Measurements from ENCODE around the gene ZBTB25. TPM values are rescaled to one million over a fixed set of nuclear protein-coding genes. Genes with fewer than 3 reads are reported as not detected.

Gene ZBTB25
- total RNA-seq, 1 experiment from 2014 or later = 19.0 TPM

DNA sequence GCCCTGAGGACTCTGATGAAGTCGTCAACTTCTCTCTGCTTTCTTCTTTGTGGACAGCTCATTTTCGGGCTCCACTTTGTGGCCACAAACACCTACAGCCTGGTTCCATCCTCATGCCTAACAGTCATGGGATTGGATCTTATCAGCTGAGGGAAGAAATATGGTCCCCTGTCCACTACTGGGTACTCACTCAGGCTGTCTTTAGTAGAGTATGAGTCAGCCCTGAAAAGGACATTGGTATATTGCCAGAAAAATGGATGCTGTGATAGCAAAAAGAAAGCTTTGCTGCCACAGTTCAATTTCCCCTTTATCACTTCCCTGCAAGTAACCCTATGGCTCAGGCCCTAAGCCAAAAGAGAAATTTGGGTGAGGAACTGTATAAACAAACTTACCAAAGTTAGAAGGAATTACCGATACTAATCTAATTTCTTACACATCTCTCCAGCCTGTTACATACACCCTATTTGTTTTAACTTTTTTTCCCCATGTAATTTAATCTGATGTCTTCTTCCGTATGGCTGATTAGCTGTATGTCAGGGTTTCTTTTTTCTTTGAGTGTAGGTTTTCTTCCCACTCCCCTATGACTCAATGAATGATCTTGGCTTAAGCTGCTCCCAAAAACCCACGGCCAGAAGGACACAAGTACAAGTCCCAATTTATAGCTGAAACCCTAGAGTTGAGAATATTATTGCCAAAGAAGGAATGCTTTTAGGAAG lies 86.4 kb downstream of the ZBTB25 start:
- Histone ChIP-seq H3K36me3 (ENCODE audit: control insufficient read depth in 1 of 2, insufficient read depth in 2 of 2, low read length in 2 of 2) (peaks cover 28 to 55% of the 10 kb centered on the region in 2 experiments), H3K9me3 (ENCODE audit: control insufficient read depth in 1 of 2, insufficient read depth in 1 of 2, low read depth in 1 of 2, low read length in 2 of 2) (no peaks in the 10 kb centered on the region), H3K4me3 (replicated peaks in 1 of 2; ENCODE audit: low read depth in 1 of 2, low read length in 2 of 2) (no peak overlapping the region), H4K20me1 (ENCODE audit: insufficient read depth) (no peaks in the 10 kb centered on the region), H3K9me2 (ENCODE audit: insufficient read depth) (no peaks in the 10 kb centered on the region), H3K4me2 (ENCODE audit: low read length) (no peak overlapping the region), H2AFZ (ENCODE audit: low read depth, low read length, poor library complexity, severe bottlenecking) (no peak overlapping the region), H3K27ac (ENCODE audit: low read depth, low read length) (no peak overlapping the region), H3K4me1 (ENCODE audit: control insufficient read depth in 1 of 2, insufficient read depth in 2 of 2, low read length in 2 of 2) (peaks cover 8 to 13% of the 10 kb centered on the region in 2 experiments), H3K9ac (ENCODE audit: low read length) (no peak overlapping the region), H3K27me3 (ENCODE audit: insufficient read depth, low read length) (no peaks in the 10 kb centered on the region), H3K79me2 (ENCODE audit: insufficient read depth, low read length) (no peaks in the 10 kb centered on the region)
- ChIA-PET RAD21 (ENCODE audit: low non-redundant PET in 1 of 2, low total read pairs in 2 of 2, uncharacterized antibody in 2 of 2, unreplicated experiment in 2 of 2) (no interaction called here), POLR2A (interaction anchor here (0.9 kb wide), 1 partner anchor 29 kb away, joined by 3 read pairs; the partner anchor contains the start of gene MTHFD1), CTCF (interaction anchor here (3.2 kb wide), 1 partner anchor 13 kb away, joined by 14 read pairs; no protein-coding TSS in a partner anchor)
- intact Hi-C loops (cut with micrococcal nuclease) = no loop called here
- DNase-seq (ENCODE audit: low read depth, low spot score) (no peak), ATAC-seq (no peak)
- TF ChIP-seq FOSL1 (IDR thresholded peaks at IDR 0.05; ENCODE audit: low read depth) (no peak), ELF1 (IDR thresholded peaks at IDR 0.05; ENCODE audit: borderline replicate concordance, low read depth) (no peak), YY1 (IDR thresholded peaks at IDR 0.05; ENCODE audit: extremely low read depth, insufficient replicate concordance, low read depth, low read length) (no peak), POLR2AphosphoS5 (IDR thresholded peaks at IDR 0.05; ENCODE audit: low read depth, low read length) (no peak), SRF (IDR thresholded peaks at IDR 0.05; ENCODE audit: low read depth) (no peak), SP1 (IDR thresholded peaks at IDR 0.05; ENCODE audit: low read depth) (no peak), SIN3A (IDR thresholded peaks at IDR 0.05; ENCODE audit: low read depth) (no peak), POLR2A (IDR thresholded peaks at IDR 0.05; ENCODE audit: borderline replicate concordance, extremely low read depth, insufficient read depth, insufficient read length) (no peak), ZNF274 (IDR thresholded peaks at IDR 0.05; ENCODE audit: low read depth, low read length) (no peak), CEBPB (IDR thresholded peaks at IDR 0.05; ENCODE audit: low read depth) (no peak), EZH2 (IDR thresholded peaks at IDR 0.05) (no peak), CBX3 (IDR thresholded peaks at IDR 0.05; ENCODE audit: low read depth) (no peak), RAD21 (IDR thresholded peaks at IDR 0.05; ENCODE audit: low read depth) (no peak), ZFX (IDR thresholded peaks at IDR 0.05) (no peak), JUND (IDR thresholded peaks at IDR 0.05) (no peak)
- TF ChIP-seq, protein P1, sequence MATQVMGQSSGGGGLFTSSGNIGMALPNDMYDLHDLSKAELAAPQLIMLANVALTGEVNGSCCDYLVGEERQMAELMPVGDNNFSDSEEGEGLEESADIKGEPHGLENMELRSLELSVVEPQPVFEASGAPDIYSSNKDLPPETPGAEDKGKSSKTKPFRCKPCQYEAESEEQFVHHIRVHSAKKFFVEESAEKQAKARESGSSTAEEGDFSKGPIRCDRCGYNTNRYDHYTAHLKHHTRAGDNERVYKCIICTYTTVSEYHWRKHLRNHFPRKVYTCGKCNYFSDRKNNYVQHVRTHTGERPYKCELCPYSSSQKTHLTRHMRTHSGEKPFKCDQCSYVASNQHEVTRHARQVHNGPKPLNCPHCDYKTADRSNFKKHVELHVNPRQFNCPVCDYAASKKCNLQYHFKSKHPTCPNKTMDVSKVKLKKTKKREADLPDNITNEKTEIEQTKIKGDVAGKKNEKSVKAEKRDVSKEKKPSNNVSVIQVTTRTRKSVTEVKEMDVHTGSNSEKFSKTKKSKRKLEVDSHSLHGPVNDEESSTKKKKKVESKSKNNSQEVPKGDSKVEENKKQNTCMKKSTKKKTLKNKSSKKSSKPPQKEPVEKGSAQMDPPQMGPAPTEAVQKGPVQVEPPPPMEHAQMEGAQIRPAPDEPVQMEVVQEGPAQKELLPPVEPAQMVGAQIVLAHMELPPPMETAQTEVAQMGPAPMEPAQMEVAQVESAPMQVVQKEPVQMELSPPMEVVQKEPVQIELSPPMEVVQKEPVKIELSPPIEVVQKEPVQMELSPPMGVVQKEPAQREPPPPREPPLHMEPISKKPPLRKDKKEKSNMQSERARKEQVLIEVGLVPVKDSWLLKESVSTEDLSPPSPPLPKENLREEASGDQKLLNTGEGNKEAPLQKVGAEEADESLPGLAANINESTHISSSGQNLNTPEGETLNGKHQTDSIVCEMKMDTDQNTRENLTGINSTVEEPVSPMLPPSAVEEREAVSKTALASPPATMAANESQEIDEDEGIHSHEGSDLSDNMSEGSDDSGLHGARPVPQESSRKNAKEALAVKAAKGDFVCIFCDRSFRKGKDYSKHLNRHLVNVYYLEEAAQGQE (IDR thresholded peaks at IDR 0.05; ENCODE audit: low read depth) = no peak
- TF ChIP-seq, protein P2, sequence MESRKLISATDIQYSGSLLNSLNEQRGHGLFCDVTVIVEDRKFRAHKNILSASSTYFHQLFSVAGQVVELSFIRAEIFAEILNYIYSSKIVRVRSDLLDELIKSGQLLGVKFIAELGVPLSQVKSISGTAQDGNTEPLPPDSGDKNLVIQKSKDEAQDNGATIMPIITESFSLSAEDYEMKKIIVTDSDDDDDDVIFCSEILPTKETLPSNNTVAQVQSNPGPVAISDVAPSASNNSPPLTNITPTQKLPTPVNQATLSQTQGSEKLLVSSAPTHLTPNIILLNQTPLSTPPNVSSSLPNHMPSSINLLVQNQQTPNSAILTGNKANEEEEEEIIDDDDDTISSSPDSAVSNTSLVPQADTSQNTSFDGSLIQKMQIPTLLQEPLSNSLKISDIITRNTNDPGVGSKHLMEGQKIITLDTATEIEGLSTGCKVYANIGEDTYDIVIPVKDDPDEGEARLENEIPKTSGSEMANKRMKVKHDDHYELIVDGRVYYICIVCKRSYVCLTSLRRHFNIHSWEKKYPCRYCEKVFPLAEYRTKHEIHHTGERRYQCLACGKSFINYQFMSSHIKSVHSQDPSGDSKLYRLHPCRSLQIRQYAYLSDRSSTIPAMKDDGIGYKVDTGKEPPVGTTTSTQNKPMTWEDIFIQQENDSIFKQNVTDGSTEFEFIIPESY (IDR thresholded peaks at IDR 0.05; ENCODE audit: extremely low read depth, insufficient replicate concordance, low read length) = no peak
- TF ChIP-seq, protein P3, sequence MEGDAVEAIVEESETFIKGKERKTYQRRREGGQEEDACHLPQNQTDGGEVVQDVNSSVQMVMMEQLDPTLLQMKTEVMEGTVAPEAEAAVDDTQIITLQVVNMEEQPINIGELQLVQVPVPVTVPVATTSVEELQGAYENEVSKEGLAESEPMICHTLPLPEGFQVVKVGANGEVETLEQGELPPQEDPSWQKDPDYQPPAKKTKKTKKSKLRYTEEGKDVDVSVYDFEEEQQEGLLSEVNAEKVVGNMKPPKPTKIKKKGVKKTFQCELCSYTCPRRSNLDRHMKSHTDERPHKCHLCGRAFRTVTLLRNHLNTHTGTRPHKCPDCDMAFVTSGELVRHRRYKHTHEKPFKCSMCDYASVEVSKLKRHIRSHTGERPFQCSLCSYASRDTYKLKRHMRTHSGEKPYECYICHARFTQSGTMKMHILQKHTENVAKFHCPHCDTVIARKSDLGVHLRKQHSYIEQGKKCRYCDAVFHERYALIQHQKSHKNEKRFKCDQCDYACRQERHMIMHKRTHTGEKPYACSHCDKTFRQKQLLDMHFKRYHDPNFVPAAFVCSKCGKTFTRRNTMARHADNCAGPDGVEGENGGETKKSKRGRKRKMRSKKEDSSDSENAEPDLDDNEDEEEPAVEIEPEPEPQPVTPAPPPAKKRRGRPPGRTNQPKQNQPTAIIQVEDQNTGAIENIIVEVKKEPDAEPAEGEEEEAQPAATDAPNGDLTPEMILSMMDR (IDR thresholded peaks at IDR 0.05 in 2 of 3, conservative IDR thresholded peaks at IDR 0.05 in 1 of 3; ENCODE audit: borderline replicate concordance in 1 of 3, insufficient read depth in 1 of 3, low read depth in 2 of 3, low read length in 2 of 3) = no peak
- TF ChIP-seq, protein P4, sequence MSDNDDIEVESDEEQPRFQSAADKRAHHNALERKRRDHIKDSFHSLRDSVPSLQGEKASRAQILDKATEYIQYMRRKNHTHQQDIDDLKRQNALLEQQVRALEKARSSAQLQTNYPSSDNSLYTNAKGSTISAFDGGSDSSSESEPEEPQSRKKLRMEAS (IDR thresholded peaks at IDR 0.05) = no peak
- BruUV-seq (replicated peaks) = no TSS peak

Data from HCT116 (cell line).